Tibial artery (tissue), 4 donors: ENCODE measurements around the gene ELFN2.

ENCODE experiments used
- DNase-seq, 2 donors: peaks; one replicate each; pipeline ENCODE4 v3.0.0-alpha.2; 2019
- H3K27ac ChIP-seq, 2 donors: fragments of 200-600 bp; sonication (generic) in 1 of 2; 1 replicate in 1 of 2; 2 replicates in 1 of 2; pipeline ENCODE4 v1.5.1; 2018 to 2019; ENCODE audit warnings: mild to moderate bottlenecking in 1 of 2
- H3K27me3 ChIP-seq, 2 donors: fragments of 200-600 bp; sonication (generic) in 1 of 2; one replicate each; pipeline versions ENCODE4 v1.5.1 to v1.6.0; 2016 to 2019
- H3K36me3 ChIP-seq, 3 donors: fragments of 200-600 bp; sonication (generic) in 2 of 3; one replicate each; pipeline ENCODE4 v1.5.1; 2016 to 2019; ENCODE audit warnings: mild to moderate bottlenecking in 2 of 3
- H3K4me1 ChIP-seq, 4 donors: fragments of 200-600 bp; sonication (generic) in 2 of 4; 1 replicate in 3 of 4; 2 replicates in 1 of 4; pipeline ENCODE4 v1.5.1; 2016 to 2019
- H3K4me3 ChIP-seq, 2 donors: fragments of 200-600 bp; sonication (generic) in 1 of 2; 1 replicate in 1 of 2; 2 replicates in 1 of 2; pipeline ENCODE4 v1.5.1; 2018 to 2019; ENCODE audit warnings: mild to moderate bottlenecking in 2 of 2
- H3K9me3 ChIP-seq, 3 donors: fragments of 200-600 bp; sonication (generic) in 1 of 3; one replicate each; pipeline ENCODE4 v1.5.1; 2016 to 2019
- CTCF ChIP-seq, 2 experiments: fragments of 200-600 bp in 1 of 2; fragments of 450-650 bp in 1 of 2; IDR thresholded peaks; one replicate each; pipeline ENCODE4 v1.5.1; 2017 to 2019; ENCODE audit warnings: antibody characterized with exemption in 2 of 2, mild to moderate bottlenecking in 1 of 2, moderate library complexity in 1 of 2
- intact Hi-C: fragments of 100-400 bp; cut with DNase I; formaldehyde crosslinking; loops from one replicate; pipeline ENCODE4 v1.15.0; 2023; ENCODE audit warnings: low total_unique reads

Gene ELFN2

GRCh38 chr22:37451218-37451617 lies 23.9 kb upstream of the ELFN2 start:
- TF ChIP-seq CTCF (IDR thresholded peaks at IDR 0.05) = no peak
- H3K27ac ChIP-seq = no peak overlapping the region
- no peak for DNase-seq
- intact Hi-C loops = no loop called here
- H3K4me3 ChIP-seq = no peak overlapping the region
- no peaks in the 10 kb centered on the region for H3K36me3 ChIP-seq
- peaks cover 0 to 7% (median 2%) of the 10 kb centered on the region in 4 donors for H3K4me1 ChIP-seq
- H3K27me3 ChIP-seq = peaks cover 0 to 67% of the 10 kb centered on the region in 2 donors
- peaks cover 0 to 4% (median 0%) of the 10 kb centered on the region in 3 donors for H3K9me3 ChIP-seq

- peaks cover 0 to 65% of the 10 kb centered on the region in 2 donors for H3K27me3 ChIP-seq
- DNase-seq = no peak
- H3K4me3 ChIP-seq = no peak overlapping the region
- H3K9me3 ChIP-seq = peaks cover 0 to 4% (median 0%) of the 10 kb centered on the region in 3 donors
- H3K27ac ChIP-seq = no peak overlapping the region
- intact Hi-C loops = no loop called here
- no peaks in the 10 kb centered on the region for H3K36me3 ChIP-seq
- H3K4me1 ChIP-seq = no peaks in the 10 kb centered on the region
- no peak for TF ChIP-seq CTCF (IDR thresholded peaks at IDR 0.05)
Observed at GRCh38 chr22:37449331-37450001, 22.2 kb upstream of the ELFN2 start.

GRCh38 chr22:37448516-37449127 lies 21.3 kb upstream of the ELFN2 start:
- Histone ChIP-seq H3K27ac (no peak overlapping the region), H3K4me3 (no peak overlapping the region), H3K27me3 (peaks cover 0 to 59% of the 10 kb centered on the region in 2 donors), H3K9me3 (peaks cover 0 to 4% (median 0%) of the 10 kb centered on the region in 3 donors), H3K4me1 (no peaks in the 10 kb centered on the region), H3K36me3 (no peaks in the 10 kb centered on the region)
- intact Hi-C loops = no loop called here
- TF ChIP-seq CTCF (IDR thresholded peaks at IDR 0.05) = no peak
- DNase-seq = no peak

GRCh38 chr22:37445501-37445900 lies 18.2 kb upstream of the ELFN2 start:
- intact Hi-C loops = no loop called here
- Histone ChIP-seq H3K27ac (no peak overlapping the region), H3K36me3 (no peaks in the 10 kb centered on the region), H3K27me3 (peaks cover 0 to 51% of the 10 kb centered on the region in 2 donors), H3K4me3 (no peak overlapping the region), H3K9me3 (peaks cover 0 to 11% (median 9%) of the 10 kb centered on the region in 3 donors), H3K4me1 (no peaks in the 10 kb centered on the region)
- no peak for DNase-seq
- no peak for TF ChIP-seq CTCF (IDR thresholded peaks at IDR 0.05)

GRCh38 chr22:37443977-37444376 lies 16.7 kb upstream of the ELFN2 start:
- intact Hi-C loops = no loop called here
- Histone ChIP-seq H3K4me3 (no peak overlapping the region), H3K9me3 (peaks cover 0 to 12% (median 11%) of the 10 kb centered on the region in 3 donors), H3K27me3 (peaks cover 0 to 48% of the 10 kb centered on the region in 2 donors), H3K4me1 (no peaks in the 10 kb centered on the region), H3K36me3 (no peaks in the 10 kb centered on the region), H3K27ac (no peak overlapping the region)
- no peak for DNase-seq
- no peak for TF ChIP-seq CTCF (IDR thresholded peaks at IDR 0.05)
